ENCODE results near the gene PSMD8.

DNA sequence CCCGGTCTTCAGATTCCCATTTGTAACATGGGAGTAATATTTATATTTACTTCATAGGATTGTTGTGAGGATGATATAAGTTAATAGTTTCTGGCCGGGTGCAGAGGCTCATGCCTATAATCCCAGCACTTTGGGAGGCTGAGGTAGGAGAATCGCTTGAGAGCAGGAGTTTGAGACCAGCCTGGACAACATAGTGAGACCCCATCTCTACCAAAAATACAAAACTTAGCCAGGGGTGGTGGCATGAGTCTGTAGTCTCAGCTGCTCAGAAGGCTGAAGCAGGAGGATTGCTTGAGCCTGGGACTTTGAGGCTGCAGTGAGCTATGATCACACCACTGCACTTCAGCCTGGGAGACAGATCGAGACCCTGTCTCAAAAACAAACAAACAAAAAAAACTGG lies 27.5 kb upstream of the PSMD8 start:
- TF ChIP-seq, protein P1, sequence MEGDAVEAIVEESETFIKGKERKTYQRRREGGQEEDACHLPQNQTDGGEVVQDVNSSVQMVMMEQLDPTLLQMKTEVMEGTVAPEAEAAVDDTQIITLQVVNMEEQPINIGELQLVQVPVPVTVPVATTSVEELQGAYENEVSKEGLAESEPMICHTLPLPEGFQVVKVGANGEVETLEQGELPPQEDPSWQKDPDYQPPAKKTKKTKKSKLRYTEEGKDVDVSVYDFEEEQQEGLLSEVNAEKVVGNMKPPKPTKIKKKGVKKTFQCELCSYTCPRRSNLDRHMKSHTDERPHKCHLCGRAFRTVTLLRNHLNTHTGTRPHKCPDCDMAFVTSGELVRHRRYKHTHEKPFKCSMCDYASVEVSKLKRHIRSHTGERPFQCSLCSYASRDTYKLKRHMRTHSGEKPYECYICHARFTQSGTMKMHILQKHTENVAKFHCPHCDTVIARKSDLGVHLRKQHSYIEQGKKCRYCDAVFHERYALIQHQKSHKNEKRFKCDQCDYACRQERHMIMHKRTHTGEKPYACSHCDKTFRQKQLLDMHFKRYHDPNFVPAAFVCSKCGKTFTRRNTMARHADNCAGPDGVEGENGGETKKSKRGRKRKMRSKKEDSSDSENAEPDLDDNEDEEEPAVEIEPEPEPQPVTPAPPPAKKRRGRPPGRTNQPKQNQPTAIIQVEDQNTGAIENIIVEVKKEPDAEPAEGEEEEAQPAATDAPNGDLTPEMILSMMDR (IDR thresholded peaks at IDR 0.05; ENCODE audit: low read length) = no peak
- TF ChIP-seq EZH2 (IDR thresholded peaks at IDR 0.05; ENCODE audit: borderline replicate concordance, low read length) = no peak

Measured in OCI-LY1 (cell line).